Sigmoid colon (tissue), 7 donors: ENCODE data around the gene PPP2R5A. TPM values are rescaled to one million over a fixed set of nuclear protein-coding genes. Genes with fewer than 3 reads are reported as not detected.

Experiments used
- DNase-seq: peaks from one replicate; pipeline ENCODE4 v3.0.0-alpha.2; 2019
- H3K27ac ChIP-seq, 4 donors: fragments of 200-600 bp; sonication (generic); one replicate each; pipeline ENCODE4 v1.5.1; 2016 to 2019; ENCODE audit warnings: mild to moderate bottlenecking in 1 of 4
- H3K27me3 ChIP-seq, 3 donors: fragments of 200-600 bp; sonication (generic); one replicate each; pipeline ENCODE4 v1.5.1; 2019; ENCODE audit warnings: mild to moderate bottlenecking in 1 of 3
- H3K36me3 ChIP-seq, 4 donors: fragments of 200-600 bp; sonication (generic); one replicate each; pipeline ENCODE4 v1.5.1; 2016 to 2019
- H3K4me1 ChIP-seq, 4 donors: fragments of 200-600 bp; sonication (generic); one replicate each; pipeline ENCODE4 v1.5.1; 2017 to 2019
- H3K4me3 ChIP-seq, 4 donors: fragments of 200-600 bp; sonication (generic); one replicate each; pipeline ENCODE4 v1.5.1; 2017 to 2019; ENCODE audit warnings: mild to moderate bottlenecking in 2 of 4, moderate library complexity in 1 of 4
- H3K9me3 ChIP-seq, 4 donors: fragments of 200-600 bp in 3 of 4; sonication (generic) in 3 of 4; one replicate each; pipeline versions ENCODE4 v1.5.1 to v1.6.1; 2013 to 2019
- EP300 ChIP-seq, 4 donors: sonication (generic); formaldehyde crosslinking; IDR thresholded peaks; one replicate each; pipeline ENCODE4 v1.6.1; 2017; ENCODE audit warnings: antibody characterized with exemption in 4 of 4
- POLR2A ChIP-seq, 2 donors: fragments of 450-650 bp; IDR thresholded peaks; one replicate each; pipeline ENCODE4 v1.6.1; 2016; ENCODE audit warnings: antibody characterized with exemption in 2 of 2, mild to moderate bottlenecking in 2 of 2, moderate library complexity in 2 of 2
- POLR2AphosphoS5 ChIP-seq, 4 donors: sonication (generic); formaldehyde crosslinking; IDR thresholded peaks; one replicate each; pipeline ENCODE4 v1.6.1; 2017; ENCODE audit warnings: antibody characterized with exemption in 4 of 4
- WGBS, 2 donors: extraction: QIAGEN DNeasy Blood & Tissue Kit; methylation state at CpG; one replicate each; pipeline ENCODE4 v1.1.7; 2013; 5-methylcytosine and 5-hydroxymethylcytosine counted together
- intact Hi-C: fragments of 100-400 bp; cut with DNase I; formaldehyde crosslinking; loops from one replicate; pipeline ENCODE4 v1.15.1; 2023
- polyA plus RNA-seq, 3 donors: library from polyadenylated mRNA; stranded (reverse); fragments of 200-250 nt; gene quantifications; one replicate each; pipeline ENCODE4 v1.2.3, GENCODE V29; 2013
- small RNA-seq, 3 donors: library from RNA; depleted of rRNA; stranded (forward); fragments of <200 nt; gene quantifications; one replicate each; pipeline ENCODE3, GENCODE V24; 2016
- total RNA-seq, 4 donors: library from RNA; depleted of rRNA; stranded (reverse); fragments of >200 nt; gene quantifications; one replicate each; pipeline ENCODE4 v1.1.0, GENCODE V29; 2016
- TF ChIP-seq, protein P1 (sequence below), 4 experiments: fragments of 450-650 bp in 3 of 4; fragments of 200-600 bp in 1 of 4; IDR thresholded peaks; one replicate each; pipeline ENCODE4 v1.5.1; 2016 to 2019; ENCODE audit warnings: antibody characterized with exemption in 4 of 4, mild to moderate bottlenecking in 3 of 4, moderate library complexity in 2 of 4
- donor health status: healthy with polysubstance abuse.
- donor health status: Bipolar disorder and iron deficiency.
- donor health status: healthy.

Gene PPP2R5A
- total and polyA plus RNA-seq, 7 donors = 25.9 to 62.7 (median 46.2) TPM

DNA sequence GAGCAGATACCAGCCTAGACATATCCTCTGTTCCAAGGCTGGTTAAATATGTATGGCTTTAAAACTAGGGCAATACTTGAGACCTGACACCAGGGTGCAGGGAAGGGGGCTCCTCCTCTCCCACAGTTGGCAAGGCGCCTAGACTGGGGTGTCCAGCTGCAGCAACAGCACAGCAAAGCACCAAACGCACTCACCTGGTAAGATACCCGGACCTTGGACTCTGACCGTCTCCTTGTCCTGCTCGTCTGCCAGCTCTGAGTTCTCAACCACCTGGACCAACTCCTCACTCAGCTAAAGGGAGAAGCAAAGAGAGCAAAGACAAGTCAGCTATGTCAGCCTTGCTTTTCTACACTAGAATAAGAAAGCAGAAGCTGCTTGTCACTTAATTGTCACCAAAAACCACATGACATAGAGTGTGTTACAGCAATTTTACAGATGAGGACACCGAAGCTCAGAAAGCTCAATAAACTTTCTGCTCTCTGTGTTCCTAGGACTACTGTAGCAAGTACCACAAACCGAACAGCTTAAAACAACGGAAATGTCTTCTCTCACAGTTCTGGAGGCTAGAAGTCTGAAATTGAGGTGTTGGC, 125.1 kb downstream of the PPP2R5A start:
- no peak for DNase-seq
- no peak overlapping the region for H3K4me3 ChIP-seq
- no peaks in the 10 kb centered on the region for H3K27me3 ChIP-seq
- WGBS, 2 donors = 52 to 81% methylated on average over 8 of the region's 8 CpGs
- TF ChIP-seq EP300 (IDR thresholded peaks at IDR 0.05) = no peak
- TF ChIP-seq POLR2AphosphoS5 (IDR thresholded peaks at IDR 0.05) = no peak
- TF ChIP-seq, protein P1, sequence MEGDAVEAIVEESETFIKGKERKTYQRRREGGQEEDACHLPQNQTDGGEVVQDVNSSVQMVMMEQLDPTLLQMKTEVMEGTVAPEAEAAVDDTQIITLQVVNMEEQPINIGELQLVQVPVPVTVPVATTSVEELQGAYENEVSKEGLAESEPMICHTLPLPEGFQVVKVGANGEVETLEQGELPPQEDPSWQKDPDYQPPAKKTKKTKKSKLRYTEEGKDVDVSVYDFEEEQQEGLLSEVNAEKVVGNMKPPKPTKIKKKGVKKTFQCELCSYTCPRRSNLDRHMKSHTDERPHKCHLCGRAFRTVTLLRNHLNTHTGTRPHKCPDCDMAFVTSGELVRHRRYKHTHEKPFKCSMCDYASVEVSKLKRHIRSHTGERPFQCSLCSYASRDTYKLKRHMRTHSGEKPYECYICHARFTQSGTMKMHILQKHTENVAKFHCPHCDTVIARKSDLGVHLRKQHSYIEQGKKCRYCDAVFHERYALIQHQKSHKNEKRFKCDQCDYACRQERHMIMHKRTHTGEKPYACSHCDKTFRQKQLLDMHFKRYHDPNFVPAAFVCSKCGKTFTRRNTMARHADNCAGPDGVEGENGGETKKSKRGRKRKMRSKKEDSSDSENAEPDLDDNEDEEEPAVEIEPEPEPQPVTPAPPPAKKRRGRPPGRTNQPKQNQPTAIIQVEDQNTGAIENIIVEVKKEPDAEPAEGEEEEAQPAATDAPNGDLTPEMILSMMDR (IDR thresholded peaks at IDR 0.05) = no peak
- no peak for TF ChIP-seq POLR2A (IDR thresholded peaks at IDR 0.05)
- H3K36me3 ChIP-seq = peaks cover 0 to 33% (median 10%) of the 10 kb centered on the region in 4 donors
- no peak overlapping the region for H3K27ac ChIP-seq
- H3K4me1 ChIP-seq = peaks cover 0 to 13% (median 7%) of the 10 kb centered on the region in 4 donors
- no peaks in the 10 kb centered on the region for H3K9me3 ChIP-seq
- intact Hi-C loops = no loop called here

Small RNA genes within 50 kb of the gene (small RNA-seq; reads per million reads assigned to genes)
- 0 reads per million in 3 donors for gene SNORA16B

Other genes starting within 250 kb of the PPP2R5A start
- gene INTS7, start 249.9 kb upstream of the PPP2R5A start, total RNA-seq = 10 to 100 TPM in 1 of 4 donors, 1 to 10 TPM in 3; 5.6 to 13.2 (median 6.9) TPM
- 1 to 10 TPM; 4.4 to 7.7 (median 6.0) TPM for gene INTS7, start 249.9 kb upstream of the PPP2R5A start, polyA plus RNA-seq
- gene DTL, start 249.7 kb upstream of the PPP2R5A start, total RNA-seq = under 1 TPM in 2 of 4 donors, not detected in 2; 0.36 to 0.41 TPM
- gene DTL, start 249.7 kb upstream of the PPP2R5A start, polyA plus RNA-seq = 1 to 10 TPM in 2 of 3 donors, under 1 TPM in 1; 0.60 to 4.4 (median 1.2) TPM
- gene PACC1, start 129.5 kb downstream of the PPP2R5A start, total RNA-seq = 1 to 10 TPM; 1.6 to 6.9 (median 3.0) TPM
- 1 to 10 TPM in 2 of 3 donors, under 1 TPM in 1; 0.60 to 4.6 (median 1.8) TPM for gene PACC1, start 129.5 kb downstream of the PPP2R5A start, polyA plus RNA-seq
- gene NENF, start 147.5 kb downstream of the PPP2R5A start, total RNA-seq = 100 to 1,000 TPM; 100 to 136 (median 120) TPM
- 10 to 100 TPM; 27.0 to 66.1 (median 42.1) TPM for gene NENF, start 147.5 kb downstream of the PPP2R5A start, polyA plus RNA-seq